Measurements from ENCODE around the gene TTC33. TPM values are rescaled to one million over a fixed set of nuclear protein-coding genes. Genes with fewer than 3 reads are reported as not detected.

The TTC33 gene
- total RNA-seq, 4 donors from 2014 or later: 6.4 to 67.3 (median 17.4) TPM

- TF ChIP-seq POLR2AphosphoS5 (IDR thresholded peaks at IDR 0.05) (no peak), CTCF (IDR thresholded peaks at IDR 0.05) (no peak), POLR2A (IDR thresholded peaks at IDR 0.05) (no peak), EP300 (IDR thresholded peaks at IDR 0.05; ENCODE audit: low read depth) (no peak)
These were observed 69.7 kb downstream of the TTC33 start for GRCh38 chr5:40685976-40686486.

GRCh38 chr5:40685193-40685592, 70.6 kb downstream of the TTC33 start:
- DNase-seq: no peak
- in situ Hi-C loops (cut with MboI; ENCODE audit: low pct_ligation_motif_present in 1 of 4, low pct_unique_long_range_greater_than_20kb in 1 of 4, low sequenced_read_pairs in 3 of 4): loop anchor here in 2 of 4 donors (5.0 to 25.0 kb wide), 4 partner anchors 298 to 1100 kb away; no protein-coding TSS in a partner anchor
- Histone ChIP-seq H3K36me3 (peaks cover 0 to 10% (median 0%) of the 10 kb centered on the region in 4 donors), H3K27ac (peak overlapping the region; percentile 94 to 96 (median 94)), H3K4me1 (peaks cover 0 to 68% (median 27%) of the 10 kb centered on the region in 4 donors), H3K27me3 (no peaks in the 10 kb centered on the region), H3K4me3 (peak overlapping the region in 3 of 4 donors; percentile 59 to 97 (median 83)), H3K9me3 (no peaks in the 10 kb centered on the region)
- TF ChIP-seq CTCF (IDR thresholded peaks at IDR 0.05): no peak
- no peak for TF ChIP-seq POLR2AphosphoS5 (IDR thresholded peaks at IDR 0.05)
- TF ChIP-seq EP300 (IDR thresholded peaks at IDR 0.05; ENCODE audit: low read depth): no peak
- no peak for TF ChIP-seq POLR2A (IDR thresholded peaks at IDR 0.05)
- intact Hi-C loops (cut with DNase I; ENCODE audit: low total_unique reads): loop anchor here (5.0 to 10.0 kb wide), 2 partner anchors 733 to 970 kb away; no protein-coding TSS in a partner anchor

More at GRCh38 chr5:40685976-40686486, 69.7 kb downstream of the TTC33 start:
- Histone ChIP-seq H3K27ac (peak overlapping the region; percentile 94 to 96 (median 94)), H3K9me3 (no peaks in the 10 kb centered on the region), H3K36me3 (peaks cover 0 to 10% (median 0%) of the 10 kb centered on the region in 4 donors), H3K4me1 (peaks cover 0 to 70% (median 28%) of the 10 kb centered on the region in 4 donors), H3K4me3 (peak overlapping the region in 2 of 4 donors; percentile 2 to 97), H3K27me3 (no peaks in the 10 kb centered on the region)
- WGBS, 2 donors (ENCODE audit: low coverage in 1 of 2): 18 to 53% methylated on average over 1 of the region's 1 CpG
- in situ Hi-C loops (cut with MboI; ENCODE audit: low pct_ligation_motif_present in 1 of 4, low pct_unique_long_range_greater_than_20kb in 1 of 4, low sequenced_read_pairs in 3 of 4): loop anchor here in 2 of 4 donors (5.0 to 25.0 kb wide), 4 partner anchors 299 to 1101 kb away; no protein-coding TSS in a partner anchor
- no peak for DNase-seq
- intact Hi-C loops (cut with DNase I; ENCODE audit: low total_unique reads): loop anchor here (5.0 to 10.0 kb wide), 2 partner anchors 734 to 971 kb away; no protein-coding TSS in a partner anchor

GRCh38 chr5:40683305-40683704, 72.5 kb downstream of the TTC33 start:
- Histone ChIP-seq H3K27ac (peak overlapping the region; percentile 94 to 96 (median 94)), H3K4me3 (peak overlapping the region; percentile 8 to 97 (median 71)), H3K27me3 (no peaks in the 10 kb centered on the region), H3K4me1 (peaks cover 0 to 51% (median 17%) of the 10 kb centered on the region in 4 donors), H3K9me3 (no peaks in the 10 kb centered on the region), H3K36me3 (peaks cover 0 to 10% (median 0%) of the 10 kb centered on the region in 4 donors)
- in situ Hi-C loops (cut with MboI; ENCODE audit: low pct_ligation_motif_present in 1 of 4, low pct_unique_long_range_greater_than_20kb in 1 of 4, low sequenced_read_pairs in 3 of 4) (loop anchor here in 2 of 4 donors (10.0 to 25.0 kb wide), 3 partner anchors 296 to 1099 kb away; no protein-coding TSS in a partner anchor), intact Hi-C loops (cut with DNase I; ENCODE audit: low total_unique reads) (loop anchor here (10.0 kb wide), 1 partner anchor 969 kb away; no protein-coding TSS in a partner anchor)
- WGBS, 2 donors (ENCODE audit: low coverage in 1 of 2): 0 to 21% methylated on average over 1 of the region's 1 CpG
- TF ChIP-seq POLR2A (IDR thresholded peaks at IDR 0.05): peak; percentile 16
- TF ChIP-seq CTCF (IDR thresholded peaks at IDR 0.05): no peak
- no peak for DNase-seq

GRCh38 chr5:40682154-40683017, 73.4 kb downstream of the TTC33 start:
- intact Hi-C loops (cut with DNase I; ENCODE audit: low total_unique reads): loop anchor here (10.0 kb wide), 1 partner anchor 968 kb away; no protein-coding TSS in a partner anchor
- H3K4me3 ChIP-seq: peak overlapping the region; percentile 59 to 97 (median 81)
- TF ChIP-seq POLR2AphosphoS5 (IDR thresholded peaks at IDR 0.05) (peak; percentile 37 to 63 (median 51)), POLR2A (IDR thresholded peaks at IDR 0.05) (no peak)
- H3K27ac ChIP-seq: peak overlapping the region; percentile 94 to 96 (median 94)
- H3K27me3 ChIP-seq: no peaks in the 10 kb centered on the region
- no peak for DNase-seq
- H3K36me3 ChIP-seq: peaks cover 0 to 10% (median 0%) of the 10 kb centered on the region in 4 donors
- H3K9me3 ChIP-seq: no peaks in the 10 kb centered on the region
- H3K4me1 ChIP-seq: peaks cover 0 to 52% (median 15%) of the 10 kb centered on the region in 4 donors
- 17 to 20% methylated on average over 9 to 16 of the region's 16 CpGs for WGBS, 2 donors (ENCODE audit: low coverage in 1 of 2)
- in situ Hi-C loops (cut with MboI; ENCODE audit: low pct_ligation_motif_present in 1 of 4, low pct_unique_long_range_greater_than_20kb in 1 of 4, low sequenced_read_pairs in 3 of 4): loop anchor here in 2 of 4 donors (10.0 to 25.0 kb wide), 3 partner anchors 295 to 1098 kb away; no protein-coding TSS in a partner anchor
